Measurements from ENCODE around the gene PTPRC.

PTPRC gene

DNA sequence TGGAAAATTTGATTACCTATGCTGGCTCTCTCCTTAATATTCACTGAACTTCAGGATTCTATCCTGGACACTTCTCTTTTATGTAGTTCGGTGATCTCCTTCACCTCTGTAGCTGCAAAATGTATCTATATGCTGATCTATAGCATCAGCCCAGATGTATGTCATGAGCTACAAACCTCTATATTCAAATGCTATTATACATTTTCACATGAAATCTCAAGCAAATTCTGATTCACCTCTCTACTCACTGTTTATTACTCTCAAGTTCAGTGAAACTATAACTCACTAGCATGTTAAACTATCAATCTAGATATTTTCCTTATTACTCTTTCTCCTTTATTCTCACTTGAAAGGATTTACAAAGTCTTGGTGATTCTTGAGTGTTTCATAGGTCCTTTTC is 52.2 kb downstream of the PTPRC start:
- intact Hi-C loops (cut with DNase I; ENCODE audit: low total_unique reads): no loop called here
- H3K9me3 ChIP-seq: no peaks in the 10 kb centered on the region
- H3K27ac ChIP-seq: no peak overlapping the region
- no peak for TF ChIP-seq CTCF (IDR thresholded peaks at IDR 0.05)
- no peaks in the 10 kb centered on the region for H3K27me3 ChIP-seq
- no peaks in the 10 kb centered on the region for H3K4me1 ChIP-seq
- no peak for DNase-seq
- no peak overlapping the region for H3K4me3 ChIP-seq
- no peaks in the 10 kb centered on the region for H3K36me3 ChIP-seq

DNA sequence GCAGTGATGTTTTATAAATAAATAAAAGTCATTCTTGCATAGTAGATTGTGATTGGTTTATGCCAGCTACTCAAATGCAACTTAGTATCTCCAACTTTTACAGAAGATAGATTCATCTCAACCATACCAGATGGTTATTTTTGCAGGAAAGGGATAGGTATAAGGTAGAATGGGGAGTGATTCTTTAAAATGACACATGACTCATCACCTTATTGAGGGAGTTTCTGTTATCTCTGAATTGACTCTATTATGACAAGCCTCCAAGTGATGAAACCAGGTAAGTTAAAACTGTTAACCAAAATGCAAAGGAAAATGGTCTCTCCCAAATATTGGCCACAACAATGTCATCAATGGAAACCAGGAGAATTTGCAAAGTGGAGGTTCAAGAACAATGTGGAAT is 54.5 kb downstream of the PTPRC start:
- no peak for TF ChIP-seq CTCF (IDR thresholded peaks at IDR 0.05)
- no peak overlapping the region for H3K4me3 ChIP-seq
- no peaks in the 10 kb centered on the region for H3K4me1 ChIP-seq
- H3K27me3 ChIP-seq: no peaks in the 10 kb centered on the region
- DNase-seq: no peak
- H3K9me3 ChIP-seq: no peaks in the 10 kb centered on the region
- H3K36me3 ChIP-seq: no peaks in the 10 kb centered on the region
- no peak overlapping the region for H3K27ac ChIP-seq
- intact Hi-C loops (cut with DNase I; ENCODE audit: low total_unique reads): no loop called here

DNA sequence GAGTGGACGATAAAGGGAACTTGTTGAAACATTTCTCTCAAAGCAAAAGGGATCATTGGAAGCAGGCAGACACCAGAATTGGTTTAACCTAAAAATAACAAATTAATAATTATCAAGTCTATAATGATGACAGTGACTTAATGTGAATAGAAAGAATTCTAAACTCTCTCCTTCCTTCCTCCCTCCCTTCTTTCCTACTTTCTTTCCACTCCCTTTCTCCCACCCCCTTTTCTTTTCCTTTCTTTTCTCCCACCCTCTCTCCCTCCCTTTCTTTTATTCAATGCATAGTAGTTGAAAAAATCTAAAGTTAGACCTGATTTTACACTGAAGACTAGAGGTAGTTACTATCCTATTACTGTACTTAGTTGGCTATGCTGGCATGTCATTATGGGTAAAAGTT is 55.7 kb downstream of the PTPRC start:
- no peak for TF ChIP-seq CTCF (IDR thresholded peaks at IDR 0.05)
- no peaks in the 10 kb centered on the region for H3K36me3 ChIP-seq
- H3K4me1 ChIP-seq: no peaks in the 10 kb centered on the region
- H3K4me3 ChIP-seq: no peak overlapping the region
- no peak overlapping the region for H3K27ac ChIP-seq
- intact Hi-C loops (cut with DNase I; ENCODE audit: low total_unique reads): no loop called here
- H3K27me3 ChIP-seq: peaks cover 0 to 2% of the 10 kb centered on the region in 2 donors
- no peaks in the 10 kb centered on the region for H3K9me3 ChIP-seq
- DNase-seq: no peak

DNA sequence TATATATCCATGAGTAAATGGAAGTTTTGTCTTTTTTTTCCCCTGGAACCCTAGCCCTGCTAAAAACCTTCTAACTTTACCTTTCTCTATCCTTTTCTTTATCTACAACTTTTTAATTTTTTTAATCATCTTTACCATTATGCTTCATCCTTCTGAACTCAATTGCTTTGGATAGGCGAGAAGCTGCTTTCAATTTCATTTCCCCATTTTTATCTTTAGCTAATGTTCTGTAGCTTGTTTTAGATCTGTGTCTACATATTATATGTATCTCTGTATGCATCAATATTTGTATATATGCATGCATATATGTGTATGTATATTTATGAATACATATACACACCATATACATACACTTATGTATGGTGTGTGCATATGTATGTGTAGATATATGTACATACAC is 57.4 kb downstream of the PTPRC start:
- no peak for TF ChIP-seq CTCF (IDR thresholded peaks at IDR 0.05)
- no peak for DNase-seq
- no peak overlapping the region for H3K4me3 ChIP-seq
- H3K36me3 ChIP-seq: no peaks in the 10 kb centered on the region
- H3K27ac ChIP-seq: no peak overlapping the region
- peaks cover 0 to 7% of the 10 kb centered on the region in 2 donors for H3K27me3 ChIP-seq
- intact Hi-C loops (cut with DNase I; ENCODE audit: low total_unique reads): no loop called here
- H3K4me1 ChIP-seq: no peaks in the 10 kb centered on the region
- no peaks in the 10 kb centered on the region for H3K9me3 ChIP-seq

- no peaks in the 10 kb centered on the region for H3K36me3 ChIP-seq
- H3K27ac ChIP-seq: no peak overlapping the region
- intact Hi-C loops (cut with DNase I; ENCODE audit: low total_unique reads): no loop called here
Measured at GRCh38 chr1:198699167-198700015, 60.6 kb downstream of the PTPRC start.

More at GRCh38 chr1:198699167-198700015, 60.6 kb downstream of the PTPRC start:
- Histone ChIP-seq H3K4me3 (no peak overlapping the region), H3K27me3 (peaks cover 0 to 10% of the 10 kb centered on the region in 2 donors), H3K4me1 (no peaks in the 10 kb centered on the region), H3K9me3 (no peaks in the 10 kb centered on the region)
- TF ChIP-seq CTCF (IDR thresholded peaks at IDR 0.05): peak in 1 of 2 experiments; percentile 28
- DNase-seq: no peak
